HepG2 (cell line): ENCODE data around the gene TUBB4B. TPM values are rescaled to one million over a fixed set of nuclear protein-coding genes. Genes with fewer than 3 reads are reported as not detected.

Experiments
- AKAP8 ChIP-seq: sonication (generic); formaldehyde crosslinking; IDR thresholded peaks from 2 replicates; pipeline ENCODE4 v1.5.1; 2020; ENCODE audit warnings: mild to moderate bottlenecking, missing genetic modification reagents
- HDAC1 ChIP-seq: sonication (generic); formaldehyde crosslinking; IDR thresholded peaks from 2 replicates; pipeline ENCODE4 v1.5.1; 2020; ENCODE audit warnings: mild to moderate bottlenecking, missing genetic modification reagents
- ISX ChIP-seq: sonication (generic); formaldehyde crosslinking; conservative IDR thresholded peaks from 2 replicates; pipeline ENCODE4 v1.5.0; 2020; ENCODE audit warnings: missing genetic modification reagents
- NAIF1 ChIP-seq: sonication (generic); formaldehyde crosslinking; IDR thresholded peaks from 2 replicates; pipeline ENCODE4 v1.5.0; 2020; ENCODE audit warnings: mild to moderate bottlenecking, missing genetic modification reagents, borderline replicate concordance
- NBN ChIP-seq: fragments of 450-650 bp; conservative IDR thresholded peaks from 2 replicates; pipeline ENCODE4 v1.6.1; 2017
- NR0B2 ChIP-seq: sonication (generic); formaldehyde crosslinking; IDR thresholded peaks from 2 replicates; pipeline ENCODE4 v1.4.0; 2020; ENCODE audit warnings: mild to moderate bottlenecking, missing genetic modification reagents
- RORA ChIP-seq: sonication (generic); formaldehyde crosslinking; IDR thresholded peaks from 2 replicates; pipeline ENCODE4 v1.5.0; 2020; ENCODE audit warnings: mild to moderate bottlenecking, missing genetic modification reagents, moderate library complexity
- TCF7L2 ChIP-seq: IDR thresholded peaks from 2 replicates; pipeline ENCODE4 v1.6.1; 2011; ENCODE audit warnings: mild to moderate bottlenecking, low read depth, low read length, moderate library complexity
- ZKSCAN5 ChIP-seq: sonication (generic); formaldehyde crosslinking; IDR thresholded peaks from 2 replicates; pipeline ENCODE4 v1.5.1; 2020; ENCODE audit warnings: mild to moderate bottlenecking, missing genetic modification reagents
- ZNF10 ChIP-seq: sonication (generic); formaldehyde crosslinking; IDR thresholded peaks from 2 replicates; pipeline ENCODE4 v1.4.0; 2020; ENCODE audit warnings: mild to moderate bottlenecking, low read depth, missing genetic modification reagents, borderline replicate concordance
- ZNF124 ChIP-seq: sonication (generic); formaldehyde crosslinking; IDR thresholded peaks from 2 replicates; pipeline ENCODE4 v1.4.0; 2020; ENCODE audit warnings: missing genetic modification reagents
- ZNF160 ChIP-seq: sonication (generic); formaldehyde crosslinking; IDR thresholded peaks from 2 replicates; pipeline ENCODE4 v1.8.0; 2022; ENCODE audit warnings: mild to moderate bottlenecking, inconsistent platforms, missing genetic modification reagents
- ZNF292 ChIP-seq: sonication (generic); formaldehyde crosslinking; IDR thresholded peaks from 2 replicates; pipeline ENCODE4 v1.8.1; 2022; ENCODE audit warnings: mild to moderate bottlenecking, low read depth, missing genetic modification reagents, borderline replicate concordance
- ZNF563 ChIP-seq: sonication (generic); formaldehyde crosslinking; IDR thresholded peaks from 2 replicates; pipeline ENCODE4 v1.8.0; 2022; ENCODE audit warnings: mild to moderate bottlenecking, moderate library complexity, missing genetic modification reagents
- ZNF574 ChIP-seq: sonication (generic); formaldehyde crosslinking; IDR thresholded peaks from 2 replicates; pipeline ENCODE4 v1.4.0; 2020; ENCODE audit warnings: missing genetic modification reagents
- ZNF674 ChIP-seq: sonication (generic); formaldehyde crosslinking; IDR thresholded peaks from 2 replicates; pipeline ENCODE4 v1.5.0; 2020; ENCODE audit warnings: low read depth, mild to moderate bottlenecking, missing genetic modification reagents
- ZNF768 ChIP-seq: sonication (generic); formaldehyde crosslinking; IDR thresholded peaks from 2 replicates; pipeline ENCODE4 v1.4.0; 2020; ENCODE audit warnings: missing genetic modification reagents
- ZNF784 ChIP-seq: sonication (generic); formaldehyde crosslinking; IDR thresholded peaks from 2 replicates; pipeline ENCODE4 v1.5.1; 2020; ENCODE audit warnings: missing genetic modification reagents, mild to moderate bottlenecking, borderline replicate concordance
- ZNF891 ChIP-seq: sonication (generic); formaldehyde crosslinking; IDR thresholded peaks from 2 replicates; pipeline ENCODE4 v1.5.0; 2020; ENCODE audit warnings: mild to moderate bottlenecking, missing genetic modification reagents
- polyA plus RNA-seq, 8 experiments: library from polyadenylated mRNA; depleted of rRNA in 3 of 8; stranded (reverse) in 7 of 8; unstranded in 1 of 8; fragments of >200 nt; fragmentation: Illumina TruSeq in 4 of 8; extraction: Trizol in 4 of 8; gene quantifications; 2 replicates each; pipeline versions ENCODE4 v1.2.1 to v1.2.3, GENCODE V29; 2011 to 2016; ENCODE audit warnings: low read depth in 4 of 8, missing spikeins in 1 of 8, mixed read lengths in 1 of 8; ENCODE audit not compliant: insufficient read depth in 1 of 8
- total RNA-seq, 5 experiments: library from RNA; depleted of rRNA; stranded (reverse); fragments of >200 nt; fragmentation: Illumina TruSeq; extraction: Trizol; gene quantifications; 2 replicates each; pipeline ENCODE4 v1.2.3, GENCODE V29; 2016; ENCODE audit warnings: low read depth in 1 of 5

The TUBB4B gene
- total and polyA plus RNA-seq, 2 of the 13 experiments (the other 11 are each of a cell fraction or from before 2014, with no cell fraction given): 182 to 412 TPM

GRCh38 chr9:137236238-137236935, 4.7 kb upstream of the TUBB4B start (continued):
- TF ChIP-seq NR0B2 (no peak), NBN (no peak), ZNF768 (no peak), ISX (CRISPR knock-in tag) (no peak), ZNF292 (CRISPR knock-in tag) (peak; percentile 28; the same call in 1 of the 2 replicates), ZNF674 (CRISPR knock-in tag) (no peak), ZNF563 (CRISPR knock-in tag) (no peak; the same call in 1 of the 2 replicates), ZNF784 (CRISPR knock-in tag) (no peak), ZKSCAN5 (CRISPR knock-in tag) (no peak), AKAP8 (CRISPR knock-in tag) (peak; percentile 99), RORA (CRISPR knock-in tag) (no peak), NAIF1 (CRISPR knock-in tag) (peak; percentile 38; the same call in 1 of the 2 replicates), ZNF10 (CRISPR knock-in tag) (no peak), HDAC1 (CRISPR knock-in tag) (peak; percentile 79), ZNF160 (CRISPR knock-in tag) (no peak), ZNF891 (CRISPR knock-in tag) (no peak), ZNF574 (CRISPR knock-in tag) (peak; percentile 64), ZNF124 (no peak; the same call in 1 of the 2 replicates), TCF7L2 (no peak)
